HepG2 (cell line): ENCODE data around the gene CNTN5. TPM values are rescaled to one million over a fixed set of nuclear protein-coding genes. Genes with fewer than 3 reads are reported as not detected.

ENCODE experiments used
- ATAC-seq: fragments of 200-7000 bp; cut with Tn5 transposase; 3 replicates; pipeline ENCODE4 v1.9.1; 2020; ENCODE audit warnings: mild to moderate bottlenecking, moderate library complexity
- BruUV-seq: library from RNA; stranded (reverse); fragments of 400-500 nt; replicated peaks from 2 replicates; lab custom pipeline; 2021; lab: Mats Ljungman, UMichigan
- CTCF ChIA-PET: fragments of 300-600 bp; formaldehyde crosslinking; extraction: SDS; loops from one replicate; lab custom pipeline; 2021; ENCODE audit warnings: low total read pairs, inconsistent platforms, low intra/inter-chr PET ratio; lab: Yijun Ruan, JAX
- POLR2A ChIA-PET: fragments of 350-600 bp; sonication (Branson Sonifier 250); formaldehyde crosslinking; loops from one replicate; lab custom pipeline; 2020; ENCODE audit warnings: antibody characterized with exemption, inconsistent platforms; lab: Yijun Ruan, JAX
- DNase-seq: peaks from one replicate; pipeline ENCODE4 v3.0.0-alpha.2; 2015; ENCODE audit warnings: low spot score
- FAIRE-seq: peaks from 3 replicates; lab custom pipeline; 2011; peaks lifted over from hg19 to GRCh38; lab: Jason Lieb, UNC
- H2AFZ ChIP-seq: one replicate; pipeline ENCODE4 v1.6.1; 2011; ENCODE audit warnings: low read length, inconsistent platforms
- H3K27ac ChIP-seq: fragments of 300-600 bp; 3 replicates; pipeline ENCODE4 v1.8.0; 2011; ENCODE audit warnings: mixed run types, mild to moderate bottlenecking, mixed read lengths, low read length, inconsistent platforms; ENCODE audit not compliant: insufficient read depth; ENCODE audit errors: extremely low read length
- H3K27me3 ChIP-seq, 2 experiments: fragments of 200-600 bp in 1 of 2; 2 replicates in 1 of 2; 3 replicates in 1 of 2; pipeline versions ENCODE4 v1.6.0 to v1.8.0; 2011; ENCODE audit warnings: low read length in 2 of 2, mild to moderate bottlenecking in 2 of 2, moderate library complexity in 2 of 2, inconsistent platforms in 1 of 2; ENCODE audit not compliant: insufficient read depth in 2 of 2, control insufficient read depth in 1 of 2
- H3K36me3 ChIP-seq, 2 experiments: fragments of 200-600 bp in 1 of 2; replicated peaks in 1 of 2; 2 replicates in 1 of 2; 3 replicates in 1 of 2; pipeline versions ENCODE4 v1.5.1 to v1.8.0; 2011; ENCODE audit warnings: low read length in 2 of 2, inconsistent platforms in 1 of 2; ENCODE audit not compliant: insufficient read depth in 2 of 2, control insufficient read depth in 1 of 2
- H3K4me1 ChIP-seq: 2 replicates; pipeline ENCODE4 v1.5.1; 2012; ENCODE audit warnings: low read length, inconsistent platforms; ENCODE audit not compliant: insufficient read depth
- H3K4me2 ChIP-seq: 2 replicates; pipeline ENCODE4 v1.6.0; 2011; ENCODE audit warnings: low read depth, low read length, inconsistent platforms
- H3K4me3 ChIP-seq, 3 experiments: fragments of 200-600 bp in 1 of 3; sonication (generic), shearing (Covaris generic) in 1 of 3; replicated peaks in 1 of 3; 2 replicates each; pipeline ENCODE4 v1.5.1; 2011 to 2016; ENCODE audit warnings: low read length in 3 of 3, inconsistent platforms in 2 of 3, low read depth in 2 of 3, mild to moderate bottlenecking in 2 of 3, control low read depth in 1 of 3, mixed read lengths in 1 of 3; ENCODE audit not compliant: insufficient read depth in 1 of 3
- H3K79me2 ChIP-seq: one replicate; pipeline ENCODE4 v1.6.1; 2011; ENCODE audit warnings: low read length, inconsistent platforms; ENCODE audit not compliant: insufficient read depth
- H3K9ac ChIP-seq: 2 replicates; pipeline ENCODE4 v1.6.0; 2011; ENCODE audit warnings: mild to moderate bottlenecking, low read depth, low read length, inconsistent platforms; ENCODE audit not compliant: insufficient read depth
- H3K9me3 ChIP-seq: 2 replicates; pipeline ENCODE4 v1.5.1; 2012; ENCODE audit warnings: mild to moderate bottlenecking, low read length
- H4K20me1 ChIP-seq: 2 replicates; pipeline ENCODE4 v1.6.0; 2011; ENCODE audit warnings: inconsistent platforms, mild to moderate bottlenecking, low read length, moderate library complexity; ENCODE audit not compliant: insufficient read depth
- RFXAP ChIP-seq: sonication (generic); formaldehyde crosslinking; IDR thresholded peaks from 2 replicates; pipeline ENCODE4 v1.4.0; 2020; ENCODE audit warnings: missing genetic modification reagents, borderline replicate concordance
- TRIM24 ChIP-seq: sonication (generic); formaldehyde crosslinking; IDR thresholded peaks from 2 replicates; pipeline ENCODE4 v1.8.0; 2022; ENCODE audit warnings: mild to moderate bottlenecking, missing genetic modification reagents
- WIZ ChIP-seq: sonication (generic); formaldehyde crosslinking; IDR thresholded peaks from 2 replicates; pipeline ENCODE4 v1.5.1; 2020; ENCODE audit warnings: mild to moderate bottlenecking, missing genetic modification reagents
- ZFYVE20 ChIP-seq: sonication (generic); formaldehyde crosslinking; IDR thresholded peaks from 2 replicates; pipeline ENCODE4 v1.8.0; 2023; ENCODE audit warnings: low read depth, mild to moderate bottlenecking, moderate library complexity, missing genetic modification reagents, borderline replicate concordance
- ZNF235 ChIP-seq: sonication (generic); formaldehyde crosslinking; IDR thresholded peaks from 2 replicates; pipeline ENCODE4 v1.8.1; 2023; ENCODE audit warnings: mild to moderate bottlenecking, missing genetic modification reagents, borderline replicate concordance
- ZNF781 ChIP-seq: sonication (generic); formaldehyde crosslinking; IDR thresholded peaks from 2 replicates; pipeline ENCODE4 v1.5.1; 2020; ENCODE audit warnings: borderline replicate concordance, mild to moderate bottlenecking, missing genetic modification reagents; ENCODE audit errors: not compliant biosample characterization
- ZSCAN30 ChIP-seq: sonication (generic); formaldehyde crosslinking; IDR thresholded peaks from 2 replicates; pipeline ENCODE4 v1.5.0; 2020; ENCODE audit warnings: mild to moderate bottlenecking, missing genetic modification reagents
- WGBS: methylation state at CpG from one replicate; pipeline ENCODE4 v1.1.6; 2017; ENCODE audit warnings: low lambda C conversion rate; 5-methylcytosine and 5-hydroxymethylcytosine counted together
- in situ Hi-C: cut with HindIII; loops from 2 replicates; pipeline ENCODE4 v1.10.0; 2017; ENCODE audit warnings: low pct_unique_long_range_greater_than_20kb; ENCODE audit not compliant: extremely low pct_ligation_motif_present
- intact Hi-C: fragments of 100-400 bp; cut with micrococcal nuclease; formaldehyde crosslinking; loops from one replicate; pipeline ENCODE4 v1.10.0; 2022; ENCODE audit not compliant: unreplicated experiment
- polyA plus RNA-seq, 8 experiments: library from polyadenylated mRNA; depleted of rRNA in 3 of 8; stranded (reverse) in 7 of 8; unstranded in 1 of 8; fragments of >200 nt; fragmentation: Illumina TruSeq in 4 of 8; extraction: Trizol in 4 of 8; gene quantifications; 2 replicates each; pipeline versions ENCODE4 v1.2.1 to v1.2.3, GENCODE V29; 2011 to 2016; ENCODE audit warnings: low read depth in 4 of 8, missing spikeins in 1 of 8, mixed read lengths in 1 of 8; ENCODE audit not compliant: insufficient read depth in 1 of 8
- total RNA-seq, 5 experiments: library from RNA; depleted of rRNA; stranded (reverse); fragments of >200 nt; fragmentation: Illumina TruSeq; extraction: Trizol; gene quantifications; 2 replicates each; pipeline ENCODE4 v1.2.3, GENCODE V29; 2016; ENCODE audit warnings: low read depth in 1 of 5
- TF ChIP-seq, protein P1 (sequence below): fragments of 450-650 bp; IDR thresholded peaks from 2 replicates; pipeline ENCODE4 v1.6.1; 2017
- TF ChIP-seq, protein P2 (sequence below): sonication (generic); formaldehyde crosslinking; IDR thresholded peaks from 2 replicates; pipeline ENCODE4 v1.5.0; 2020; ENCODE audit warnings: missing genetic modification reagents
- TF ChIP-seq, protein P3 (sequence below): sonication (generic); formaldehyde crosslinking; IDR thresholded peaks from 2 replicates; pipeline ENCODE4 v1.5.1; 2020; ENCODE audit warnings: missing genetic modification reagents, mild to moderate bottlenecking, borderline replicate concordance
- TF ChIP-seq, protein P4 (sequence below): sonication (generic); formaldehyde crosslinking; IDR thresholded peaks from 2 replicates; pipeline ENCODE4 v1.5.0; 2020; ENCODE audit warnings: missing genetic modification reagents

The CNTN5 gene
- total and polyA plus RNA-seq, 2 of the 13 experiments (the other 11 are each of a cell fraction or from before 2014, with no cell fraction given), result not detected

DNA sequence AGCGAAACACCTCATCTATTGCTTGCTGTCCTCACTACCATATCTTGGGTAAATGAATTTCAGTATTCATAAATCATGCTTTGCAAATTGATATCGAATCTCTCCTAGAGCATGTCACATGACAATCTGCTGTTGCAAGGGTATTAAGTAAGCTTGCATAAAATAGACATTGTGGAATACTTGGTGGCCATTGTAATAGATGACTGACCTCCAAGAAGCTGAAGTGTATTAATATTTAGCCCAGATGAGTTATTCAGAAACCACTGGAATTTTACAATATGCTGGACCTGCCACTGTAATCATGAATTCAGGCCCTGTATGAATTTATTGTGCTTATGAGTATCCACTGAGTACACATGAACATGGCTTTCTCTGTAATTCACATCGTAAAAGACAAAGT is 1376.7 kb downstream of the CNTN5 start:
- Histone ChIP-seq H2AFZ (no peak overlapping the region), H3K27ac (no peak overlapping the region), H3K27me3 (no peaks in the 10 kb centered on the region; a peak in 1 of 5 replicates), H3K79me2 (no peaks in the 10 kb centered on the region), H4K20me1 (no peaks in the 10 kb centered on the region), H3K4me2 (no peak overlapping the region), H3K9me3 (peaks cover 22% of the 10 kb centered on the region; the same call in 1 of the 2 replicates), H3K4me1 (no peaks in the 10 kb centered on the region), H3K9ac (no peak overlapping the region), H3K4me3 (no peak overlapping the region), H3K36me3 (no peaks in the 10 kb centered on the region)
- ATAC-seq (no peak), FAIRE-seq (no peak), DNase-seq (no peak)
- 2% methylated on average over 3 of the region's 3 CpGs for WGBS
- BruUV-seq, result no TSS peak
- in situ Hi-C loops (no loop called here), intact Hi-C loops (no loop called here)
- TF ChIP-seq, protein P1, sequence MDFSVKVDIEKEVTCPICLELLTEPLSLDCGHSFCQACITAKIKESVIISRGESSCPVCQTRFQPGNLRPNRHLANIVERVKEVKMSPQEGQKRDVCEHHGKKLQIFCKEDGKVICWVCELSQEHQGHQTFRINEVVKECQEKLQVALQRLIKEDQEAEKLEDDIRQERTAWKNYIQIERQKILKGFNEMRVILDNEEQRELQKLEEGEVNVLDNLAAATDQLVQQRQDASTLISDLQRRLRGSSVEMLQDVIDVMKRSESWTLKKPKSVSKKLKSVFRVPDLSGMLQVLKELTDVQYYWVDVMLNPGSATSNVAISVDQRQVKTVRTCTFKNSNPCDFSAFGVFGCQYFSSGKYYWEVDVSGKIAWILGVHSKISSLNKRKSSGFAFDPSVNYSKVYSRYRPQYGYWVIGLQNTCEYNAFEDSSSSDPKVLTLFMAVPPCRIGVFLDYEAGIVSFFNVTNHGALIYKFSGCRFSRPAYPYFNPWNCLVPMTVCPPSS, result no peak
- TF ChIP-seq, protein P2, sequence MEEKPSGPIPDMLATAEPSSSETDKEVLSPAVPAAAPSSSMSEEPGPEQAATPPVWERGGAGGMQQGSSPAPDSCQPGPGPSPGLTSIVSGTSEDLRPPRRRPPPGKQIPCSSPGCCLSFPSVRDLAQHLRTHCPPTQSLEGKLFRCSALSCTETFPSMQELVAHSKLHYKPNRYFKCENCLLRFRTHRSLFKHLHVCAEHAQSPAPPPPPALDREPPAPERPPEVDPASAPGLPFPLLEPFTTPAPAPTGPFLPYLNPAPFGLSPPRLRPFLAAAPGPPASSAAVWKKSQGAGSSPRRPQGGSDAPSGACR (CRISPR knock-in tag), result no peak
- TF ChIP-seq ZNF781 (CRISPR knock-in tag) (no peak), ZFYVE20 (CRISPR knock-in tag) (no peak), WIZ (no peak), ZSCAN30 (no peak), TRIM24 (CRISPR knock-in tag) (no peak), ZNF235 (CRISPR knock-in tag) (no peak), RFXAP (CRISPR knock-in tag) (no peak)
- TF ChIP-seq, protein P3, sequence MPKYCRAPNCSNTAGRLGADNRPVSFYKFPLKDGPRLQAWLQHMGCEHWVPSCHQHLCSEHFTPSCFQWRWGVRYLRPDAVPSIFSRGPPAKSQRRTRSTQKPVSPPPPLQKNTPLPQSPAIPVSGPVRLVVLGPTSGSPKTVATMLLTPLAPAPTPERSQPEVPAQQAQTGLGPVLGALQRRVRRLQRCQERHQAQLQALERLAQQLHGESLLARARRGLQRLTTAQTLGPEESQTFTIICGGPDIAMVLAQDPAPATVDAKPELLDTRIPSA, result no peak
- TF ChIP-seq, protein P4, sequence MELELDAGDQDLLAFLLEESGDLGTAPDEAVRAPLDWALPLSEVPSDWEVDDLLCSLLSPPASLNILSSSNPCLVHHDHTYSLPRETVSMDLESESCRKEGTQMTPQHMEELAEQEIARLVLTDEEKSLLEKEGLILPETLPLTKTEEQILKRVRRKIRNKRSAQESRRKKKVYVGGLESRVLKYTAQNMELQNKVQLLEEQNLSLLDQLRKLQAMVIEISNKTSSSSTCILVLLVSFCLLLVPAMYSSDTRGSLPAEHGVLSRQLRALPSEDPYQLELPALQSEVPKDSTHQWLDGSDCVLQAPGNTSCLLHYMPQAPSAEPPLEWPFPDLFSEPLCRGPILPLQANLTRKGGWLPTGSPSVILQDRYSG, result no peak
- CTCF ChIA-PET, result no interaction called here
- POLR2A ChIA-PET, result no interaction called here
